ENCODE results near the gene COMTD1. TPM values are rescaled to one million over a fixed set of nuclear protein-coding genes. Genes with fewer than 3 reads are reported as not detected.

Gene COMTD1
- total RNA-seq, 1 donor, result 13.4 TPM

DNA sequence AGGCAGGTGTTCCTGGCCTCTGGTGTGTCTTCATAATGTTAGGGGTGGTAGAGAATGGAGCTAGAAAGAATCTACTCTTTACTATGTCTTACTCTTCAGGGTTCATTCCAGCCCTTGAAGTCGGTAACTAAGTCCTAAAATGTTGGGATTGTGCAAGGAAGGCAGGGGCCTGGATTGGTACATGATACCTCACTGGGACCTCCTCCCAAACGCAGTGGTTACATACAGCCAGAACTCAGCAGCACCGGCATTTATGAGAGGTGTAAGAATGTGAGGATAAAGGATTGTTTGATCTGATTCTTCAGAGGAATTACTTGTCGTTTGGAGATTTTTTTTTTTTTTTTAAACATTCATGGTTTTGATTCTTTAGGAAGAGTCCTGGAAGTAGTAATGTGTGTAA lies 6.9 kb downstream of the COMTD1 start:
- no peak for DNase-seq (ENCODE audit: insufficient read length, low spot score, missing footprints)
- H3K36me3 ChIP-seq (ENCODE audit: insufficient read depth, low read length), result peaks cover 61% of the 10 kb centered on the region
- H3K79me2 ChIP-seq (ENCODE audit: insufficient read depth, low read length), result peaks cover 41% of the 10 kb centered on the region
- no peak for TF ChIP-seq CTCF (IDR thresholded peaks at IDR 0.05; ENCODE audit: extremely low read depth, low read depth, low read length)
- H4K20me1 ChIP-seq (ENCODE audit: insufficient read depth, low read length), result peaks cover 29% of the 10 kb centered on the region
- H2AFZ ChIP-seq (ENCODE audit: low read length), result no peak overlapping the region
- H3K4me2 ChIP-seq (ENCODE audit: insufficient read depth, low read length), result no peak overlapping the region
- no peaks in the 10 kb centered on the region for H3K27me3 ChIP-seq (ENCODE audit: insufficient read depth, low read length)
- H3K4me1 ChIP-seq (ENCODE audit: insufficient read depth, low read length), result peaks cover 53% of the 10 kb centered on the region
- peak overlapping the region; percentile 43 for H3K27ac ChIP-seq (ENCODE audit: low read depth, low read length)
- no peaks in the 10 kb centered on the region for H3K9me3 ChIP-seq (ENCODE audit: low read depth, low read length)
- H3K4me3 ChIP-seq (ENCODE audit: insufficient read depth, low read length), result no peak overlapping the region

GRCh38 chr10:75228278-75228677 lies 7.5 kb downstream of the COMTD1 start:
- H3K4me2 ChIP-seq (ENCODE audit: insufficient read depth, low read length), result no peak overlapping the region
- no peak for TF ChIP-seq CTCF (IDR thresholded peaks at IDR 0.05; ENCODE audit: extremely low read depth, low read depth, low read length)
- H4K20me1 ChIP-seq (ENCODE audit: insufficient read depth, low read length), result peaks cover 34% of the 10 kb centered on the region
- H3K4me1 ChIP-seq (ENCODE audit: insufficient read depth, low read length), result peaks cover 55% of the 10 kb centered on the region
- H3K27me3 ChIP-seq (ENCODE audit: insufficient read depth, low read length), result no peaks in the 10 kb centered on the region
- peak overlapping the region; percentile 43 for H3K27ac ChIP-seq (ENCODE audit: low read depth, low read length)
- peaks cover 47% of the 10 kb centered on the region for H3K79me2 ChIP-seq (ENCODE audit: insufficient read depth, low read length)
- H3K36me3 ChIP-seq (ENCODE audit: insufficient read depth, low read length), result peaks cover 67% of the 10 kb centered on the region
- no peak for DNase-seq (ENCODE audit: insufficient read length, low spot score, missing footprints)
- H3K4me3 ChIP-seq (ENCODE audit: insufficient read depth, low read length), result no peak overlapping the region
- H3K9me3 ChIP-seq (ENCODE audit: low read depth, low read length), result no peaks in the 10 kb centered on the region
- H2AFZ ChIP-seq (ENCODE audit: low read length), result no peak overlapping the region

DNA sequence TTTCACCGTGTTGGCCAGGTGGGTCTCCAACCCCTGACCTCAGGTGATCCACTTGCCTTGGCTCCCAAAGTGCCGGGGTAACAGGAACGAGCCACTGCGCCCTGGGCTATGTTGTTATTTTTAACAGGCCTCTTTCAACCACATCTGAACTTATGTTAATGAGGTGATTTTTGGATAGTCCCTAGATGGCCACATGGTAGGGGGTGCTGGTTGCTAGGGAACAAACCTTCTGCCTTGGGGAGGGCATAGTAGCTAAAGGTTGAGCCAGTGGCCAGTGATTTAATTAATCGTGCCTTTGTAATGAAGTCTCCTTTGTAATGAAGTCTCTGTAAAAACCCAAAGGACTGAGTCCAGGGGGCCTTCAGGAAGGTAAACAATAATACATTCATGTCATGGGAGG lies 9.1 kb downstream of the COMTD1 start:
- Histone ChIP-seq H3K79me2 (ENCODE audit: insufficient read depth, low read length) (peaks cover 63% of the 10 kb centered on the region), H3K27me3 (ENCODE audit: insufficient read depth, low read length) (no peaks in the 10 kb centered on the region), H3K4me1 (ENCODE audit: insufficient read depth, low read length) (peaks cover 60% of the 10 kb centered on the region), H3K4me3 (ENCODE audit: insufficient read depth, low read length) (no peak overlapping the region), H3K4me2 (ENCODE audit: insufficient read depth, low read length) (no peak overlapping the region), H3K36me3 (ENCODE audit: insufficient read depth, low read length) (peaks cover 74% of the 10 kb centered on the region), H3K9me3 (ENCODE audit: low read depth, low read length) (no peaks in the 10 kb centered on the region), H3K27ac (ENCODE audit: low read depth, low read length) (peak overlapping the region; percentile 67), H4K20me1 (ENCODE audit: insufficient read depth, low read length) (peaks cover 38% of the 10 kb centered on the region), H2AFZ (ENCODE audit: low read length) (no peak overlapping the region)
- TF ChIP-seq CTCF (IDR thresholded peaks at IDR 0.05; ENCODE audit: extremely low read depth, low read depth, low read length), result no peak
- no peak for DNase-seq (ENCODE audit: insufficient read length, low spot score, missing footprints)

- H3K27me3 ChIP-seq (ENCODE audit: insufficient read depth, low read length), result no peaks in the 10 kb centered on the region
- peaks cover 60% of the 10 kb centered on the region for H3K4me1 ChIP-seq (ENCODE audit: insufficient read depth, low read length)
- peak overlapping the region; percentile 61 for H3K4me2 ChIP-seq (ENCODE audit: insufficient read depth, low read length)
- H4K20me1 ChIP-seq (ENCODE audit: insufficient read depth, low read length), result peaks cover 38% of the 10 kb centered on the region
- TF ChIP-seq CTCF (IDR thresholded peaks at IDR 0.05; ENCODE audit: extremely low read depth, low read depth, low read length), result no peak
- H3K36me3 ChIP-seq (ENCODE audit: insufficient read depth, low read length), result peaks cover 74% of the 10 kb centered on the region
- peaks cover 68% of the 10 kb centered on the region for H3K79me2 ChIP-seq (ENCODE audit: insufficient read depth, low read length)
- no peak overlapping the region for H2AFZ ChIP-seq (ENCODE audit: low read length)
- H3K4me3 ChIP-seq (ENCODE audit: insufficient read depth, low read length), result no peak overlapping the region
- no peaks in the 10 kb centered on the region for H3K9me3 ChIP-seq (ENCODE audit: low read depth, low read length)
- H3K27ac ChIP-seq (ENCODE audit: low read depth, low read length), result peak overlapping the region; percentile 67
- DNase-seq (ENCODE audit: insufficient read length, low spot score, missing footprints), result no peak
Observed at GRCh38 chr10:75226095-75226494, 9.7 kb downstream of the COMTD1 start.

Measured in osteoblast (primary cell).